Measurements from ENCODE around the gene CNTNAP2.
"Not testable (repeated sequence)": the region's sequence is repeated elsewhere in the genome, so short reads cannot be mapped to it uniquely, and the experiment has no call there.

Gene CNTNAP2

DNA sequence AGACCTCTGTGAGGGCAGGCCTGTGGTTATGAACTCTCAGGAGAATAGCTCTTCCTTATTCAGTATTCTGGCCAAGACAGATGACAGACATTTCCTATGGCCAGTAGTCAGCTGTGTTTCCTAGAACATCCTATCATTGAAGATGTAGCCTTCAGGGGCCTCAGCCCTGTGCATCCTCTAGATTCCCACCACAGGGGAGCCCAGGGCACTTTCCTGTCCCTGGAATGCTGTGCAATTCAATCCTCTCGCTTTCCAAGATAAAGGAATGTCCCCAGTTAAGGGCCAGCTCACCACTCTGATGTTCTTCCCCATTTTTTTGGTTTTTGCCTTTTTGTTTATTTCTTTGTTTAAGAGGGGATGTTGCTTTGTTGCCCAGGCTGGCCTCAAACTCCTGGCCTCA, 1895.2 kb downstream of the CNTNAP2 start:
- DNase-seq: no peak

GRCh38 chr7:148014001-148014400, 1897.4 kb downstream of the CNTNAP2 start:
- DNase-seq: no peak

DNA sequence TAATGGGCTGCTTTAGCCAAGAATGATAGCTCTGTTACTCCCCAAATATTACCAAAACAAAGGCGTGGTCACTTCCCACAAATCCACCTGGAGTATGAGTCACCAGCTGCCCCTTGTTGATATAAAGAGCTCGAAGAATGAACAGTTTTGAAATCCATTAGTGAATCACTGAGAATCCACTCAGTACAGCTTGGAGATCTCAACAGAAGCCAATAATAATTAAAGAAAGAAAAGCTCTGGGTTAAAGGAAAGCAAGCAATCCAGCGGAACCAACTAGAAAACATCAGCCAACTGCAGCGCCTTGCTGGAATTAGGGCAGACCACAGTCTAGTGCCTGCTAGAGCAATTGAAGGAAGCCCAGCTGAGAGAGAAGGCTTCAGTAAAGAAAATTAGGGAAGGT, 1897.9 kb downstream of the CNTNAP2 start:
- no peak for DNase-seq

DNA sequence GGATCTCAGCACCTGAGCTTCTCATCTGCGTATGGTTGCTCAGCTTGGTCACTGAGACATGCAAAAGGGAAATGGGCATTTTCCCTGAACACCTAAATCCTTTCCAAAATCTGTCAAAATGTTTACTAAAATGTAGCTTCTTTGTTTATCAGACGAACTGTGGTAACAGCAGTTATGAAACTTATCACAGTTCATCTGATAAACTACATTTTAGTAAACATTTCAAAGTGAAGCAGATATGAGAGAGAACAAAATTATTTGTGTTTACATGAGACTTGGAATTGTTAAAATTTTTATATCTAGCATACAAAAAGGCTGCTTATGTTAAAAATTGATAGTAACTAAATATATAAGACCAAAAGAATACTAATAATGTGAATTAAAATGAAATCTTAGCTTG, 1900.5 kb downstream of the CNTNAP2 start:
- DNase-seq: no peak

GRCh38 chr7:148020679-148021078, 1904.1 kb downstream of the CNTNAP2 start:
- DNase-seq: no peak

DNA sequence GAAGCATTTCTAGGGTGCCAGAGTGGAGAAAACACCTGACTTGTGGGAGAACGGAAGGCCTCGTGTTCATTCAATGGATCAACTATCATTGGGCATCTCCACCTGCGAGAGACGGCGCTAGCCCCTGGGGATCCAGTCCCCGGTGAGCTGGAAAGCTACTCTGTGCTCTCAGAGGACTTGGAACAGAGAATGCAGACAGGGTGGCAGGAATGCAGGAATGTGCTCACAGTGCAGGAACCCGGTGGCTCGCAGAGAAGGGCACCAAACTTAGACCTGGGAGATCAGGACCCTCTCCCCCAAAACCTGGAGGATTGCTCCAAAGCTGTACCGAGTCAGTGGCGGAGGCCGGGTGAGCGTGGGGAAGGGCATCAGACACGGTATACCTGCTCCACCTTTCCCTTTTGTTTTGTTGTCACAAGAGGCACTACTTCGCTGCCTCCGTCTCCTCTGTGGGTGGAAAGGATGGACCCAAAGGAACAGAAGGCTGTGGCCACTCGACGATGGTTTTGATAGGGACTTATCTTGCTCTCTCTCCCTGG, 1905.0 kb downstream of the CNTNAP2 start:
- no peak for DNase-seq

DNA sequence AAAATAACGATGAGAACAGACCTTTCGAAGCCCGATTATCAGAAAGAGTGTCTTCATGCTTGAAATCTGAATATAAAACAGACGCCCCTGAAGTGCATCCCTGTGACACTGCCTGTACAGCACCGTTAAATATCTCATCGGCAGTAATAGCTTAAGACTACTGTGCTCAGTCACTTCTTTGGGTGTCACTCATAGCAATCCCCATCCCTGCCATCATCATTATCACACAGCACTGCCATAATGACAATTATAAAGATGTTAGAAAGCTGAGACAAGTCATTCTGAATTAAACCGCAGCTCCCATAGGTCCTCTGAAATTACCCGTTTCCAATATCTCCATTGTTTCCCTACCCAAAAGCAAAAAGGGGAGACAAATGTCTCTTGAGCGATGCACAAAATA, 1906.2 kb downstream of the CNTNAP2 start:
- no peak for DNase-seq

DNA sequence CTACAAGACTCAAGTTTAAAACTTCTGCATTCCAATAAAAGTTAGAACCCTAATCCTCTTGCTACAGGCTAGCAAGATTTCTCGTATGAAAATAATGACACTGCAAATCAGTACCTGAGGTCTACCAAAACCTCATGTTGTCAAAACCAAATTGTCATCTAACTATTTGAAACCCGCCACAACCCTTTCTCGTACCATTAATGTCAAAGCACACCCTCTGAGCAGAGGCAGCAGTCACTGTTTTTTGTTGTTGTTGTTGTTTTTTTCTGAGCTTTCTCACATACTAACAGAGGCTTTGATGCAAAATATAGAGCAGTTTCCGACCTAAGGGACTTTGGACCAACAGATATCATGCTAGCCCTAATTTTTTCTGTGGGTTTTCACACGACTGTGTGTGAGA, 1910.1 kb downstream of the CNTNAP2 start:
- DNase-seq: no peak

GRCh38 chr7:148028165-148028564, 1911.6 kb downstream of the CNTNAP2 start:
- no peak for DNase-seq

GRCh38 chr7:148031019-148031418, 1914.4 kb downstream of the CNTNAP2 start:
- no peak for DNase-seq

GRCh38 chr7:148031811-148032210, 1915.2 kb downstream of the CNTNAP2 start:
- DNase-seq: no peak

GRCh38 chr7:148035950-148036349, 1919.3 kb downstream of the CNTNAP2 start:
- no peak for DNase-seq

DNA sequence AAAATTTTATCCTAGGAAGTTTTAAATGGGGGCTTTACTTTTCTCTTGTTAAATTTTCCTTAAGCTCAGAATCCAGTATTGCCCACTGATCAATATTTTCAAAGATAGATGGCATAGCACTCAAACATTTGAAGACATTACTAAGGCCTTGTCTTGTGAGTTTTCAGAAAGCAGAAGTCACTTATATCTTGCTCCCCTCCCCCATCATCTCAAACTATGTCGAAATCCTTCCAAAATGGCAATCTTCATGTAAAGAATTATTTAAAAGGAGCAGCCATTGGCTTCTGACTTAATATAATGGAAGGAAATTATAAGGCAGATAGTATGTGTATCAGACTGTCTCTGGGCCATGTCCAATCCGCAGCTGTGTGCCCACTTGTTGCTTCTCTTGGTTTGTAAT, 1920.4 kb downstream of the CNTNAP2 start:
- no peak for DNase-seq

GRCh38 chr7:148041156-148041555, 1924.6 kb downstream of the CNTNAP2 start:
- DNase-seq: no peak

DNA sequence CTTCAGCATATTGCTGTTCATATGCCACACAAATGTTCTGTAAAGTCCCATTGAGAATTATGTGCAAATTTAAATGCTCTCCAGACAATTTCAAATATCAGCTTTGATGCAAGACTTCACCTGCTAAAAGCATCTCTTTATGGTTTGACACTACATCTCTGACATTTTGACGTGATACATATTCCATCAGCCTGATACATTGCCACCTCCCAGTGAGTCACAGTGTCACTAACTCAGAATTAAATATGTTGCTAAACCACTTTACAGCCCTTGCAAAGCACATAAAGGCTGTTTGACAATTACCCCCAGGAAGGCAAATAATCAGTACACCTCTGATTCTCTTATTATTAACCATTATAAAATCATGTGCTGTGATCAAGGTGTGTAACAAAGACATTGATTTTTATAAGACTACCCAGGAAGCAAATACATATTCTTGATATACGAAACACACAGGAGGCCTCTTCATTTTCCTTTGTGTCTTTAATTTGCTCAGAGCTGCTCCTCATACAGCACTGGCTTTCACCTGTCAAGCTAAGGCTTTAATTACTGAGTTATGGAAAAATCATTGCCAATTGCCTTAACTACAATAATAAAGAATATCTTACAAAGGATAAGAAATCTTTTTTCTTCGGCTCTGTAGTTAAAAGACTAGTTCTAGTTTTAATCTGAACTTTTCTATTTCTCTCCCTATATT, 1926.5 kb downstream of the CNTNAP2 start:
- DNase-seq: no peak

GRCh38 chr7:148044173-148044572, 1927.6 kb downstream of the CNTNAP2 start:
- DNase-seq: no peak

DNA sequence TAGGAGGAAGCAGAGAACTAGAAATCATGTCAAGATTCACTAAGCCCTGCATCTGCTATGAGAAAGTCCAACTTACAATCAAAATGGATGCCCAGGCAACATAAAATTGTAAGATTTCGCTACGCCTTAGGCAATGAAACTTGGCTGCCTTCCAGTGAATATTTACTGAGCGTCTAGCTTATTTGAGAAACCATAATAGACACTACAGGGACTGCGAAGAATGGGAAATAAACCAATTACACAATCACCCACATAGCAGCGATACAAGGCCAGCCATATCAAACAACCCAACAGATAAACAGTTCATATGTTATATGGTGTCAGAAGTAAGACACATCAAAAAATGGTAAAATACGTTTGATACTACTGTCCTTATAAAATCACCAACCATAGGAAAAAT, 1928.9 kb downstream of the CNTNAP2 start:
- DNase-seq: no peak

DNA sequence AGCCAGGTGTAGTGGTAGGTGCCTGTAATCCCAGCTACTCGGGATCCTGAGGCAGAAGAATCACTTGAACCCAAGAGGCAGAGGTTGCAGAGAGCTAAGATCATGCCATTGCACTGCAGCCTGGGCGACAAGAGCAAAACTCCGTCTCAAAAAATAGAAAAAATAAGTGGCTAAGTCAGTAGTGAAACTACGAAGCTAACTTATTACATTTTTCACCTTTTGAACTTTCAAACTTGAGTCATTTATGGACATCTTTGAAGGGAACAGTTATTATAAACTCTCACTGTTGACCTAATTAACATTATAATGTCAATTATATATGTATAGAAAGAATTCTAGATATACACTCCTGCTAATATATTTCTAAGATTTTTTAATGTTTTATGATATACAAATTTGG, 1932.5 kb downstream of the CNTNAP2 start:
- DNase-seq: no peak

- no peak for DNase-seq
These were observed 1934.0 kb downstream of the CNTNAP2 start for GRCh38 chr7:148050492-148051158.

- no peak for DNase-seq
These were observed 1939.8 kb downstream of the CNTNAP2 start for GRCh38 chr7:148056406-148056805.

DNA sequence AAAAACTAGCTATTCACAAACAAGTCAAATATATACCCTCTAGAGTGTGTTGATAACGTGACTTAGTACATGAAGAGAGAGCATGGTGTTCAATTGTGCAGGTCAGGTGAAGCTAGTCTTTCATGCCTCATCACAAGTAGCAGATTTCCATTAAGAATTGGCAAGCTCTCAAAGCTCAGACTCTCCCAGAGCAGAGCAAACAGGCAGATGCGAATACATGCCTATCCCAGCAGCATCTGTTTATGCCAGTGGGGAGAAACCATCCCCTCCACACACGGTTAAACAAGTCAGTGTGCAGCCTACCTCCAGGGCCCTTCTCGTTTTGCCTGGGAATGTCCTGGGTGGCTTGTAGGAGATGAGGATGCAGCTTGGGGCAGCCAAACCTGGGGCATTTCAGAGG, 1941.5 kb downstream of the CNTNAP2 start:
- DNase-seq: no peak

GRCh38 chr7:148058753-148059152, 1942.2 kb downstream of the CNTNAP2 start:
- DNase-seq: no peak

DNA sequence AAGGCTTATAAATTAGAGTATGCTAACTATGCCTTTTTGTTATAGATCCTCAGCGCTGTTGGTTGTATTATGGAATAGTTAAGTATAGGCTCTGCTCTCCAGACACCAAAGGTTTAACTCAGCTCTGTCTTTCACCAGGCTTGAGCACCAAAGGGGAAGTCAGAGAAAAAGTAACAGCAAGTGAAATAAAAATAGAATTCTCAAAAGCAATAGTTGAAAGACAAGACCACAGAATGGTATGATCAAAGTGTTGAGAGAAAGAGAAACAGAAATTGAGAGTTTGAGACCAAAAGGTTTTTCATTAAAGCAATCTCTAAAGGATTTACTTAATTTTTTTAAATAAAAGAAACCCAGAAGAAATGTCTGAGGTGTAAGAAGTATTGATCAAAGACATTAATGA, 1944.1 kb downstream of the CNTNAP2 start:
- no peak for DNase-seq

DNA sequence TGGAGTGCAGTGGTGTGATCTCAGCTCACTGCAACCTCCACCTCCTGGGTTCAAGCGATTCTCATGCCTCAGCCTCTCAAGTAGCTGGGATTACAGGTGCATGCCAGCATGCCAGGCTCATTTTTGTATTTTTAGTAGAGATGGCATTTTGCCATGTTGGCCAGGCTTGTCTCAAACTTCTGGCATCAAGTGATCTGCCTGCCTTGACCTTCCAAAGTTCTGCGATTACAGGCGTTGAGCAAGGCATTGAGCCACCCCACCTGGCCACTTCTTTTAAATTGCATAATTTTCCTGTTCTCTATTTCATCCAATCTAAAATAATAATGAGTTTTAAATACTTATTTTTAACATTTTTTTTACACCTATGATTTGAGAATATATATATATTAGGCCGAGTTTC, 1961.5 kb downstream of the CNTNAP2 start:
- DNase-seq: not testable (repeated sequence)

Data from DMS 273 treated with DMSO at 0.1 percent for 48 hours (cell line).